GM12865 (cell line): ENCODE results near the gene MRPL58.
"Not testable (repeated sequence)": the region's sequence is repeated elsewhere in the genome, so short reads cannot be mapped to it uniquely, and the experiment has no call there.

Experiments
- DNase-seq: peaks from one replicate; pipeline ENCODE4 v3.0.0; 2010; ENCODE audit warnings: low read depth
- H3K4me3 ChIP-seq: 2 replicates; pipeline ENCODE4 v1.5.1; 2011; ENCODE audit warnings: mild to moderate bottlenecking, low read depth, low read length, control low read depth
- CTCF ChIP-seq: IDR thresholded peaks from 2 replicates; pipeline ENCODE4 v1.5.1; 2011; ENCODE audit warnings: low read length, control low read depth, low read depth, inconsistent platforms; ENCODE audit not compliant: insufficient read depth; ENCODE audit errors: missing control alignments

Gene MRPL58

GRCh38 chr17:75013092-75013559 is 656 bp downstream of the MRPL58 start:
- no peak for TF ChIP-seq CTCF
- no peak for DNase-seq
- peak overlapping the region; percentile 97 for H3K4me3 ChIP-seq

GRCh38 chr17:75019146-75019545 is 6.7 kb downstream of the MRPL58 start:
- no peak overlapping the region for H3K4me3 ChIP-seq
- no peak for TF ChIP-seq CTCF
- no peak for DNase-seq

GRCh38 chr17:75019710-75020109 is 7.2 kb downstream of the MRPL58 start:
- no peak for TF ChIP-seq CTCF
- H3K4me3 ChIP-seq: no peak overlapping the region
- no peak for DNase-seq

GRCh38 chr17:75020331-75021110 is 8.1 kb downstream of the MRPL58 start:
- H3K4me3 ChIP-seq: no peak overlapping the region
- TF ChIP-seq CTCF: no peak
- DNase-seq: no peak

GRCh38 chr17:75024686-75025397 is 12.4 kb downstream of the MRPL58 start:
- no peak overlapping the region for H3K4me3 ChIP-seq
- TF ChIP-seq CTCF: no peak
- DNase-seq: no peak

GRCh38 chr17:75025398-75025734 is 12.9 kb downstream of the MRPL58 start:
- not testable (repeated sequence) for DNase-seq, H3K4me3 ChIP-seq

- not testable (repeated sequence) for DNase-seq, H3K4me3 ChIP-seq
Measured at GRCh38 chr17:75026650-75027049, 14.2 kb downstream of the MRPL58 start.

GRCh38 chr17:75030161-75030560 is 17.7 kb downstream of the MRPL58 start:
- no peak for DNase-seq
- H3K4me3 ChIP-seq: no peak overlapping the region
- no peak for TF ChIP-seq CTCF
